Adrenal gland (tissue), 12 donors: ENCODE results near the gene TIMM23. TPM values are rescaled to one million over a fixed set of nuclear protein-coding genes. Genes with fewer than 3 reads are reported as not detected.
A peak's percentile ranks its signal among the peaks of the same experiment; 100 is the strongest.

Experiments
- DNase-seq, 7 donors: peaks; one replicate each; pipeline ENCODE4 v3.0.0-alpha.2; 2019 to 2020
- H3K27ac ChIP-seq, 5 donors: fragments of 200-600 bp; sonication (generic) in 4 of 5; 1 replicate in 3 of 5; 2 replicates in 2 of 5; pipeline versions ENCODE4 v1.5.1 to v1.8.0; 2016 to 2020; ENCODE audit warnings: mild to moderate bottlenecking in 1 of 5
- H3K27me3 ChIP-seq: fragments of 200-600 bp; 2 replicates; pipeline ENCODE4 v1.8.0; 2021
- H3K36me3 ChIP-seq, 2 donors: fragments of 200-600 bp; replicated peaks in 1 of 2; 1 replicate in 1 of 2; 2 replicates in 1 of 2; pipeline versions ENCODE4 v1.5.1 to v1.8.0; 2018 to 2022
- H3K4me1 ChIP-seq, 2 donors: fragments of 200-600 bp; replicated peaks in 1 of 2; 1 replicate in 1 of 2; 2 replicates in 1 of 2; pipeline versions ENCODE4 v1.5.1 to v1.8.0; 2018 to 2021
- H3K4me3 ChIP-seq, 4 donors: fragments of 200-600 bp; sonication (generic) in 3 of 4; one replicate each; pipeline ENCODE4 v1.5.1; 2016 to 2018
- H3K9me3 ChIP-seq, 3 donors: fragments of 200-600 bp; sonication (generic) in 1 of 3; replicated peaks in 1 of 3; 1 replicate in 2 of 3; 2 replicates in 1 of 3; pipeline versions ENCODE4 v1.5.1 to v1.8.0; 2016 to 2021
- CTCF ChIP-seq, 6 experiments: fragments of 450-650 bp in 4 of 6; fragments of 200-600 bp in 2 of 6; sonication (generic) in 1 of 6; IDR thresholded peaks; 1 replicate in 5 of 6; 2 replicates in 1 of 6; pipeline versions ENCODE4 v1.5.1 to v1.8.0; 2016 to 2021; ENCODE audit warnings: antibody characterized with exemption in 6 of 6, mild to moderate bottlenecking in 2 of 6, moderate library complexity in 1 of 6
- POLR2A ChIP-seq, 2 donors: fragments of 450-650 bp; IDR thresholded peaks; one replicate each; pipeline ENCODE4 v1.6.1; 2017; ENCODE audit warnings: antibody characterized with exemption in 2 of 2, mild to moderate bottlenecking in 2 of 2, moderate library complexity in 1 of 2
- WGBS, 4 donors: extraction: QIAGEN DNeasy Blood & Tissue Kit in 2 of 4; methylation state at CpG; one replicate each; pipeline versions ENCODE4 v1.1.5 to v1.1.7; 2013 to 2017; 5-methylcytosine and 5-hydroxymethylcytosine counted together
- intact Hi-C, 2 donors: fragments of 100-400 bp; cut with DNase I; formaldehyde crosslinking; loops; one replicate each; pipeline versions ENCODE4 v1.14.1 to v1.15.0; 2022 to 2023
- polyA plus RNA-seq, 3 donors: library from polyadenylated mRNA; stranded (reverse); fragments of 200-250 nt in 2 of 3; fragments of 350-450 nt in 1 of 3; fragmentation: Illumina TruSeq in 1 of 3; extraction: RNeasy Lipid Tissue Mini Kit (QIAGEN cat#74804) in 1 of 3; gene quantifications; one replicate each; pipeline ENCODE4 v1.2.3, GENCODE V29; 2013 to 2014
- total RNA-seq, 9 donors: library from RNA; depleted of rRNA in 4 of 9; stranded (reverse); fragments of >200 nt in 4 of 9; fragments of 120-200 nt in 1 of 9; fragmentation: NEBNext Ultra II Directional in 1 of 9; extraction: Animal tissue kit (Norgen Biotek cat#: 25700) in 1 of 9; gene quantifications; one replicate each; pipeline versions ENCODE4 v1.1.0 to v1.2.4, GENCODE V29; 2013 to 2023
- donor health status: healthy with polysubstance abuse.
- donor health status: Bipolar disorder and iron deficiency.
- donor health status: DM: yes; HTN: yes; CAD: no.
- donor health status: DM: no; HTN: no; CAD: no.
- donor health status: DM: no; HTN: no; CAD: no.
- donor health status: DM: yes; HTN: yes; CAD: no.

The TIMM23 gene
- total and polyA plus RNA-seq, 12 donors = 47.2 to 135 (median 67.4) TPM

- intact Hi-C loops = no loop called here
- no peaks in the 10 kb centered on the region for H3K27me3 ChIP-seq
- H3K4me3 ChIP-seq = no peak overlapping the region
- H3K27ac ChIP-seq = no peak overlapping the region
- no peak for DNase-seq
- peaks cover 6 to 15% of the 10 kb centered on the region in 2 donors for H3K4me1 ChIP-seq
- TF ChIP-seq CTCF (IDR thresholded peaks at IDR 0.05) (no peak), POLR2A (IDR thresholded peaks at IDR 0.05) (no peak)
- WGBS, 4 donors = 84 to 93% (median 89%) methylated on average over 3 of the region's 3 CpGs
- H3K9me3 ChIP-seq = no peaks in the 10 kb centered on the region
- H3K36me3 ChIP-seq = peaks cover 0 to 74% of the 10 kb centered on the region in 2 donors
Measured at GRCh38 chr10:46012746-46013145, 40.5 kb downstream of the TIMM23 start.

GRCh38 chr10:46014206-46014605, 41.9 kb downstream of the TIMM23 start:
- no peak for DNase-seq
- Histone ChIP-seq H3K36me3 (peaks cover 0 to 60% of the 10 kb centered on the region in 2 donors), H3K9me3 (no peaks in the 10 kb centered on the region), H3K4me3 (no peak overlapping the region), H3K27ac (peak overlapping the region in 1 of 5 donors; percentile 46), H3K27me3 (no peaks in the 10 kb centered on the region), H3K4me1 (peaks cover 11 to 29% of the 10 kb centered on the region in 2 donors)
- intact Hi-C loops = no loop called here
- WGBS, 4 donors = 92 to 98% (median 95%) methylated on average over 5 of the region's 5 CpGs
- TF ChIP-seq CTCF (IDR thresholded peaks at IDR 0.05) (no peak), POLR2A (IDR thresholded peaks at IDR 0.05) (no peak)

GRCh38 chr10:46014683-46015405, 42.6 kb downstream of the TIMM23 start:
- TF ChIP-seq CTCF (IDR thresholded peaks at IDR 0.05) (no peak), POLR2A (IDR thresholded peaks at IDR 0.05) (no peak)
- H3K36me3 ChIP-seq = peaks cover 0 to 53% of the 10 kb centered on the region in 2 donors
- DNase-seq = no peak
- H3K9me3 ChIP-seq = no peaks in the 10 kb centered on the region
- 82 to 87% (median 85%) methylated on average over 5 of the region's 5 CpGs for WGBS, 4 donors
- H3K4me1 ChIP-seq = peaks cover 17 to 36% of the 10 kb centered on the region in 2 donors
- intact Hi-C loops = no loop called here
- H3K27me3 ChIP-seq = no peaks in the 10 kb centered on the region
- no peak overlapping the region for H3K4me3 ChIP-seq
- peak overlapping the region in 2 of 5 donors; percentile 58 to 67 for H3K27ac ChIP-seq

GRCh38 chr10:46016190-46016589, 43.9 kb downstream of the TIMM23 start:
- Histone ChIP-seq H3K27ac (no peak overlapping the region), H3K4me1 (peaks cover 25 to 47% of the 10 kb centered on the region in 2 donors), H3K9me3 (no peaks in the 10 kb centered on the region), H3K4me3 (no peak overlapping the region), H3K27me3 (no peaks in the 10 kb centered on the region), H3K36me3 (peaks cover 0 to 40% of the 10 kb centered on the region in 2 donors)
- WGBS, 4 donors = 93 to 99% (median 96%) methylated on average over 5 of the region's 5 CpGs
- TF ChIP-seq POLR2A (IDR thresholded peaks at IDR 0.05) (no peak), CTCF (IDR thresholded peaks at IDR 0.05) (no peak)
- DNase-seq = no peak
- intact Hi-C loops = no loop called here
